Karpas-422 (cell line): ENCODE measurements around the gene LTO1. TPM values are rescaled to one million over a fixed set of nuclear protein-coding genes. Genes with fewer than 3 reads are reported as not detected.

ENCODE experiments used
- DNase-seq: peaks from one replicate; pipeline ENCODE4 v3.0.0-alpha.2; 2015
- H2AFZ ChIP-seq: fragments of 200-600 bp; sonication (generic); 2 replicates; pipeline ENCODE4 v1.6.1; 2014; ENCODE audit warnings: antibody characterized with exemption, low read length, mixed read lengths
- H3K27ac ChIP-seq: fragments of 200-600 bp; sonication (generic); 2 replicates; pipeline ENCODE4 v1.5.1; 2014; ENCODE audit warnings: mild to moderate bottlenecking, low read length, moderate library complexity
- H3K27me3 ChIP-seq: fragments of 200-600 bp; sonication (generic); 2 replicates; pipeline ENCODE4 v1.6.1; 2014; ENCODE audit warnings: low read length, mixed read lengths
- H3K36me3 ChIP-seq: fragments of 200-600 bp; sonication (generic); 2 replicates; pipeline ENCODE4 v1.6.1; 2014; ENCODE audit warnings: low read length, mixed read lengths; ENCODE audit not compliant: insufficient read depth
- H3K4me1 ChIP-seq: fragments of 200-600 bp; sonication (generic); 2 replicates; pipeline ENCODE4 v1.6.1; 2014; ENCODE audit warnings: mild to moderate bottlenecking, low read length, mixed read lengths
- H3K4me2 ChIP-seq: fragments of 200-600 bp; sonication (generic); 2 replicates; pipeline ENCODE4 v1.6.1; 2014; ENCODE audit warnings: low read length, low read depth, mild to moderate bottlenecking; ENCODE audit not compliant: poor library complexity, severe bottlenecking
- H3K4me3 ChIP-seq: fragments of 200-600 bp; sonication (generic); 2 replicates; pipeline ENCODE4 v1.5.1; 2014; ENCODE audit warnings: mild to moderate bottlenecking, antibody characterized with exemption, low read length, mixed read lengths
- H3K79me2 ChIP-seq: fragments of 200-600 bp; sonication (generic); 2 replicates; pipeline ENCODE4 v1.6.1; 2014; ENCODE audit warnings: mild to moderate bottlenecking, low read length, mixed read lengths
- H3K9ac ChIP-seq: fragments of 200-600 bp; sonication (generic); 2 replicates; pipeline ENCODE4 v1.6.0; 2014; ENCODE audit warnings: low read length
- H3K9me2 ChIP-seq: fragments of 200-600 bp; sonication (generic), shearing (Covaris generic); replicated peaks from 2 replicates; pipeline ENCODE4 v1.6.0; 2014; ENCODE audit warnings: mild to moderate bottlenecking, low read length, moderate library complexity; ENCODE audit not compliant: insufficient read depth
- H3K9me3 ChIP-seq: fragments of 300-700, 200-600 bp; sonication (generic); 2 replicates; pipeline ENCODE4 v1.6.1; 2014; ENCODE audit warnings: low read length, mixed read lengths
- H4K20me1 ChIP-seq: fragments of 200-600 bp; sonication (generic); 2 replicates; pipeline ENCODE4 v1.6.1; 2014; ENCODE audit warnings: mild to moderate bottlenecking, antibody characterized with exemption, low read length, low read depth; ENCODE audit not compliant: insufficient read depth
- total RNA-seq: library from RNA; depleted of rRNA; stranded (reverse); fragments of >200 nt; shearing (Covaris generic); gene quantifications from 2 replicates; pipeline ENCODE4 v1.2.3, GENCODE V29; 2014; ENCODE audit warnings: low replicate concordance

Gene LTO1
- total RNA-seq, 1 experiment from 2014 or later = 26.2 TPM

DNA sequence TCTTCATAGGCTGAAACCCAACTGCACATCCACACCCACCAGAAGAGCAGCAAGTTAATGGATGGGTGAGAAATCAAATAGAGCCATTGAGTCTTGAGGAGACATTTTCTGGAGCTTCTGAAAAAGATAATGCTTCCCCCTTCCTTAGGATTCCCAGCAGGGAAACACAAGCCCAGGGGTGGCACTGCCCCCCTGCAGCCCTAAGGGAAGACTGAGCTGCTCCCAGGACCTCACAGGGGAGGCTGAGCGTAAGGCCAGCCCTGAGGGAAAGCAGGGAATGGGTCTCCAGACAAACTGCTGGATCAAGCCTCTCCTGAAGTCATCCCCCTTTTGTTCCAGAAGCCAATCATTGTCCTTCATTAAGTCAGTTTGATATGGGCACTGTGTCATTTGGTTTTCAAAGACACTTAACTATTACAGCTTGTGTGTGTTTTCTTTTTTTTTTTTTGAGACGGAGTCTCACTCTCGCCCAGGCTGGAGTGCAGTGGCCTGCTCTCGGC lies 15.1 kb downstream of the LTO1 start:
- no peak overlapping the region for H2AFZ ChIP-seq
- no peaks in the 10 kb centered on the region for H3K79me2 ChIP-seq
- DNase-seq = no peak
- 0 out of 2 replicates have a peak, but pooled peaks cover 4% of the 10 kb centered on the region for H4K20me1 ChIP-seq
- H3K4me3 ChIP-seq = no peak overlapping the region
- H3K9me2 ChIP-seq = no peaks in the 10 kb centered on the region
- no peak overlapping the region for H3K27ac ChIP-seq
- no peak overlapping the region for H3K4me2 ChIP-seq
- H3K27me3 ChIP-seq = no peaks in the 10 kb centered on the region
- H3K36me3 ChIP-seq = no peaks in the 10 kb centered on the region
- H3K4me1 ChIP-seq = no peaks in the 10 kb centered on the region
- no peaks in the 10 kb centered on the region for H3K9me3 ChIP-seq
- no peak overlapping the region for H3K9ac ChIP-seq

DNA sequence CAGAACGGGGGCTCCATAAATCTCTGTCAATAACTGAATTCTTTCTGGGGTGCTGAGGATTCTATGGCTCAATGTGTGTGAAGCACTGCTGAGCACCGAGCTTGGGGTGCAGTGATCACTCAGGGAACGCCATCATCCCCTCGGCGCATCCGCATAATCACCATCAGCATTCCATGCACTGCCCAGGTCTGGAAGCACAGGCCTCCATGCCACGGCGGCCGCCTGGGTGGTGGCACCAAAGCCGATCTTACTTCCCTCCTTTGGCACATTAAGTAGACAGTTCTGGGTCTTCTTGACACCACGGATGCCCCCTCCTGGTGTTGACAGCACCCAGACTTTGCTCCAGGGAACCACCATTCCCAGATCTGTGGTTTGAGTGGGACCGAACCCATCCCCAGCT lies 15.6 kb downstream of the LTO1 start:
- Histone ChIP-seq H3K9me2 (no peaks in the 10 kb centered on the region), H3K4me1 (no peaks in the 10 kb centered on the region), H3K4me2 (no peak overlapping the region), H3K9me3 (no peaks in the 10 kb centered on the region), H2AFZ (no peak overlapping the region), H3K27ac (no peak overlapping the region), H3K4me3 (no peak overlapping the region), H3K79me2 (no peaks in the 10 kb centered on the region), H4K20me1 (0 out of 2 replicates have a peak, but pooled peaks cover 4% of the 10 kb centered on the region), H3K9ac (no peak overlapping the region), H3K27me3 (no peaks in the 10 kb centered on the region), H3K36me3 (no peaks in the 10 kb centered on the region)
- no peak for DNase-seq

- no peak overlapping the region for H3K4me3 ChIP-seq
- H3K9me3 ChIP-seq = no peaks in the 10 kb centered on the region
- H3K36me3 ChIP-seq = no peaks in the 10 kb centered on the region
- H3K9me2 ChIP-seq = no peaks in the 10 kb centered on the region
- H3K27ac ChIP-seq = no peak overlapping the region
- no peak for DNase-seq
- H2AFZ ChIP-seq = no peak overlapping the region
- H3K9ac ChIP-seq = no peak overlapping the region
- H3K4me2 ChIP-seq = no peak overlapping the region
- H3K79me2 ChIP-seq = no peaks in the 10 kb centered on the region
- H4K20me1 ChIP-seq = 0 out of 2 replicates have a peak, but pooled peaks cover 4% of the 10 kb centered on the region
- H3K4me1 ChIP-seq = no peaks in the 10 kb centered on the region
- no peaks in the 10 kb centered on the region for H3K27me3 ChIP-seq
These were observed 16.3 kb downstream of the LTO1 start for GRCh38 chr11:69658626-69659450.

- H4K20me1 ChIP-seq = 0 out of 2 replicates have a peak, but pooled peaks cover 4% of the 10 kb centered on the region
- no peaks in the 10 kb centered on the region for H3K4me1 ChIP-seq
- H3K9ac ChIP-seq = no peak overlapping the region
These were observed 17.1 kb downstream of the LTO1 start for GRCh38 chr11:69657911-69658625.

GRCh38 chr11:69657456-69657910 lies 17.7 kb downstream of the LTO1 start:
- no peak overlapping the region for H3K4me2 ChIP-seq
- 0 out of 2 replicates have a peak, but pooled peaks cover 2% of the 10 kb centered on the region for H4K20me1 ChIP-seq
- H3K27ac ChIP-seq = no peak overlapping the region
- H3K9me3 ChIP-seq = no peaks in the 10 kb centered on the region
- no peak overlapping the region for H3K4me3 ChIP-seq
- H3K9me2 ChIP-seq = no peaks in the 10 kb centered on the region
- H3K27me3 ChIP-seq = no peaks in the 10 kb centered on the region
- H3K9ac ChIP-seq = no peak overlapping the region
- no peak for DNase-seq
- H3K79me2 ChIP-seq = no peaks in the 10 kb centered on the region
- no peak overlapping the region for H2AFZ ChIP-seq
- H3K36me3 ChIP-seq = no peaks in the 10 kb centered on the region
- H3K4me1 ChIP-seq = no peaks in the 10 kb centered on the region

More at GRCh38 chr11:69657911-69658625, 17.1 kb downstream of the LTO1 start:
- Histone ChIP-seq H3K27ac (no peak overlapping the region), H2AFZ (no peak overlapping the region), H3K4me3 (no peak overlapping the region), H3K9me3 (no peaks in the 10 kb centered on the region), H3K36me3 (no peaks in the 10 kb centered on the region), H3K9me2 (no peaks in the 10 kb centered on the region), H3K4me2 (no peak overlapping the region), H3K27me3 (no peaks in the 10 kb centered on the region), H3K79me2 (no peaks in the 10 kb centered on the region)
- DNase-seq = no peak

GRCh38 chr11:69656536-69657455 lies 18.4 kb downstream of the LTO1 start:
- H3K4me2 ChIP-seq = no peak overlapping the region
- no peaks in the 10 kb centered on the region for H3K79me2 ChIP-seq
- no peak overlapping the region for H2AFZ ChIP-seq
- no peaks in the 10 kb centered on the region for H3K27me3 ChIP-seq
- H3K4me1 ChIP-seq = no peaks in the 10 kb centered on the region
- no peak overlapping the region for H3K9ac ChIP-seq
- H3K27ac ChIP-seq = no peak overlapping the region
- H3K36me3 ChIP-seq = no peaks in the 10 kb centered on the region
- no peaks in the 10 kb centered on the region for H4K20me1 ChIP-seq
- DNase-seq = no peak
- H3K4me3 ChIP-seq = no peak overlapping the region
- no peaks in the 10 kb centered on the region for H3K9me3 ChIP-seq
- H3K9me2 ChIP-seq = no peaks in the 10 kb centered on the region

- DNase-seq = no peak
- no peaks in the 10 kb centered on the region for H3K36me3 ChIP-seq
These were observed 19.4 kb downstream of the LTO1 start for GRCh38 chr11:69655479-69656428.

More at GRCh38 chr11:69655479-69656428, 19.4 kb downstream of the LTO1 start:
- Histone ChIP-seq H4K20me1 (no peaks in the 10 kb centered on the region), H3K79me2 (no peaks in the 10 kb centered on the region), H3K27me3 (no peaks in the 10 kb centered on the region), H3K4me2 (no peak overlapping the region), H3K9ac (no peak overlapping the region), H2AFZ (no peak overlapping the region), H3K9me3 (no peaks in the 10 kb centered on the region), H3K27ac (no peak overlapping the region), H3K9me2 (no peaks in the 10 kb centered on the region), H3K4me1 (no peaks in the 10 kb centered on the region), H3K4me3 (no peak overlapping the region)
